HepG2 (cell line): ENCODE measurements around the gene PRKCD.

Source experiments
- CTCF ChIP-seq: sonication (generic); formaldehyde crosslinking; IDR thresholded peaks from 2 replicates; pipeline ENCODE4 v1.5.0; 2020; ENCODE audit warnings: mild to moderate bottlenecking, missing genetic modification reagents, moderate library complexity
- HDAC6 ChIP-seq: fragments of 200-600 bp; sonication (generic); IDR thresholded peaks from 2 replicates; pipeline ENCODE4 v1.7.0; 2017; ENCODE audit warnings: mild to moderate bottlenecking, antibody characterized with exemption, low read length, low read depth
- NR2C2 ChIP-seq: sonication (generic); formaldehyde crosslinking; IDR thresholded peaks from 2 replicates; pipeline ENCODE4 v1.4.0; 2020; ENCODE audit warnings: missing genetic modification reagents, mild to moderate bottlenecking, moderate library complexity, borderline replicate concordance
- SAFB2 ChIP-seq: sonication (generic); formaldehyde crosslinking; IDR thresholded peaks from 2 replicates; pipeline ENCODE4 v1.5.1; 2020; ENCODE audit warnings: missing genetic modification reagents, low read depth, mild to moderate bottlenecking, borderline replicate concordance

GRCh38 chr3:53155760-53156159 is 5.2 kb upstream of the PRKCD start:
- TF ChIP-seq SAFB2: no peak
- no peak for TF ChIP-seq HDAC6
- TF ChIP-seq NR2C2: no peak
- no peak for TF ChIP-seq CTCF (CRISPR knock-in tag)
